ENCODE results near the gene MACROH2A2. TPM values are rescaled to one million over a fixed set of nuclear protein-coding genes. Genes with fewer than 3 reads are reported as not detected.

Gene MACROH2A2
- total RNA-seq, 1 donor from 2014 or later: 25.5 TPM

- H3K4me3 ChIP-seq (ENCODE audit: insufficient read depth, low read depth, low read length): no peak overlapping the region
- peaks cover 2% of the 10 kb centered on the region for H3K27me3 Mint-ChIP-seq (ENCODE audit: low read depth, unreplicated experiment)
- H3K27ac ChIP-seq (ENCODE audit: low read depth, low read length): no peak overlapping the region
- H3K4me3 Mint-ChIP-seq (ENCODE audit: unreplicated experiment): no peak overlapping the region
- H3K9me3 ChIP-seq (ENCODE audit: insufficient read depth, low read depth, low read length): no peaks in the 10 kb centered on the region
- H2AFZ ChIP-seq (ENCODE audit: low read depth, low read length): no peak overlapping the region
- H3K36me3 ChIP-seq (ENCODE audit: insufficient read depth, low read length): no peaks in the 10 kb centered on the region
- TF ChIP-seq EZH2 (IDR thresholded peaks at IDR 0.05; ENCODE audit: insufficient read depth, low read length): no peak
- peak; percentile 80 for TF ChIP-seq CTCF (IDR thresholded peaks at IDR 0.05; ENCODE audit: insufficient read depth, low read depth, low read length)
- H3K4me2 ChIP-seq (ENCODE audit: low read length): no peak overlapping the region
- H3K4me1 ChIP-seq (ENCODE audit: insufficient read depth, low read length): no peaks in the 10 kb centered on the region
- H3K79me2 ChIP-seq (ENCODE audit: insufficient read depth, low read length): no peaks in the 10 kb centered on the region
- H3K36me3 Mint-ChIP-seq (ENCODE audit: low read depth, unreplicated experiment): peaks cover 31% of the 10 kb centered on the region
- no peak overlapping the region for H3K9ac ChIP-seq (ENCODE audit: low read length)
- H3K27ac Mint-ChIP-seq (ENCODE audit: unreplicated experiment): no peak overlapping the region
- DNase-seq (ENCODE audit: low read depth) (no peak), FAIRE-seq (no peak)
- H3K4me1 Mint-ChIP-seq (ENCODE audit: low read depth, unreplicated experiment): peaks cover 5% of the 10 kb centered on the region
- no peaks in the 10 kb centered on the region for H3K27me3 ChIP-seq (ENCODE audit: insufficient read depth, low read length)
- H3K9me3 Mint-ChIP-seq (ENCODE audit: unreplicated experiment): peaks cover 2% of the 10 kb centered on the region
- peaks cover 12% of the 10 kb centered on the region for H4K20me1 ChIP-seq (ENCODE audit: insufficient read depth, low read length)
Measured at GRCh38 chr10:70115948-70116682, 63.5 kb downstream of the MACROH2A2 start.

DNA sequence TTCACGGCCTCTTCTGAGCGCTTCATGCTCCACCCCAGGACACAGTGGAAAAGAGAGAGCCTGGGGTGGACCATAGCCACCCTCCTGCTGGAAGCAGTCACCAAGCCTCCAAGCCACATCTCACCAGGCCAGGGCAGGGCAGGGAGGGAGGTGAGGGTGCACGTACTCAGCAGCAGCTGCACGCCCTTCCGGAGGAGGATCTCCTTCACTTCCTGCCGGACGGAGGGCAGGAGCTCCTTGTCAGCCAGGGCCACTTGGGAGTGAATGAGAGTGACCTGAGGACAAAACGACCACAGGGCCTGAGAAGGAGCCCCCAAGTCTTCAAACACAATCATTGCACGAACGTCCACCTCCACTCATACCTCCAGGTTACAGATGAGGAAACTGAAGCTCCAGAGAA, 65.0 kb downstream of the MACROH2A2 start:
- H3K4me2 ChIP-seq (ENCODE audit: low read length): no peak overlapping the region
- no peaks in the 10 kb centered on the region for H3K79me2 ChIP-seq (ENCODE audit: insufficient read depth, low read length)
- no peaks in the 10 kb centered on the region for H3K27me3 ChIP-seq (ENCODE audit: insufficient read depth, low read length)
- no peak overlapping the region for H3K9ac ChIP-seq (ENCODE audit: low read length)
- no peaks in the 10 kb centered on the region for H3K36me3 ChIP-seq (ENCODE audit: insufficient read depth, low read length)
- no peak overlapping the region for H2AFZ ChIP-seq (ENCODE audit: low read depth, low read length)
- Mint-ChIP-seq H3K36me3 (ENCODE audit: low read depth, unreplicated experiment) (peaks cover 34% of the 10 kb centered on the region), H3K4me1 (ENCODE audit: low read depth, unreplicated experiment) (peaks cover 4% of the 10 kb centered on the region), H3K9me3 (ENCODE audit: unreplicated experiment) (peaks cover 2% of the 10 kb centered on the region), H3K4me3 (ENCODE audit: unreplicated experiment) (no peak overlapping the region), H3K27me3 (ENCODE audit: low read depth, unreplicated experiment) (peaks cover 2% of the 10 kb centered on the region), H3K27ac (ENCODE audit: unreplicated experiment) (no peak overlapping the region)
- no peak overlapping the region for H3K4me3 ChIP-seq (ENCODE audit: insufficient read depth, low read depth, low read length)
- H3K4me1 ChIP-seq (ENCODE audit: insufficient read depth, low read length): no peaks in the 10 kb centered on the region
- no peaks in the 10 kb centered on the region for H3K9me3 ChIP-seq (ENCODE audit: insufficient read depth, low read depth, low read length)
- TF ChIP-seq CTCF (IDR thresholded peaks at IDR 0.05; ENCODE audit: insufficient read depth, low read depth, low read length): no peak
- no peak for TF ChIP-seq EZH2 (IDR thresholded peaks at IDR 0.05; ENCODE audit: insufficient read depth, low read length)
- H4K20me1 ChIP-seq (ENCODE audit: insufficient read depth, low read length): peaks cover 12% of the 10 kb centered on the region
- DNase-seq (ENCODE audit: low read depth) (no peak), FAIRE-seq (no peak)
- no peak overlapping the region for H3K27ac ChIP-seq (ENCODE audit: low read depth, low read length)

DNA sequence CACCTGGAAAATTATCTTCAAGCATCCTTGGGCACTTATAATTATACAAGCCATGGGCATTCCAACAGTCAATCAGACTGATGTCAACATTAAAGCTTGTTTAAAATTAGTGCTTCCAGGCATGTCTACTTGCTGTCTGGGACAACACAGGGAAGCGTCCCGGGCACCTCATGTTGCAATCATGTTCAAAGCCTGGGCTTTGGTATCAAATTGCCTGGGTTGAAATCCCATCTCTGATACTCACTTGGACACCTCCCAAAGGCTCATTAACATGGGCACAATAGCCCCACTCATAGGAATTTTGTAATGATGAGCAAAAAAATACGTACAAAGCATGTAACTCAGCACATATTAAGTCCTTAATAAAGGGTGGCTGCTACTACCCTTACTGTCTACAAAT, 65.5 kb downstream of the MACROH2A2 start:
- no peak overlapping the region for H3K4me3 Mint-ChIP-seq (ENCODE audit: unreplicated experiment)
- FAIRE-seq (no peak), DNase-seq (ENCODE audit: low read depth) (no peak)
- H3K4me1 Mint-ChIP-seq (ENCODE audit: low read depth, unreplicated experiment): no peaks in the 10 kb centered on the region
- Histone ChIP-seq H3K9me3 (ENCODE audit: insufficient read depth, low read depth, low read length) (no peaks in the 10 kb centered on the region), H3K4me3 (ENCODE audit: insufficient read depth, low read depth, low read length) (no peak overlapping the region), H3K4me2 (ENCODE audit: low read length) (no peak overlapping the region), H3K4me1 (ENCODE audit: insufficient read depth, low read length) (no peaks in the 10 kb centered on the region), H3K27me3 (ENCODE audit: insufficient read depth, low read length) (no peaks in the 10 kb centered on the region), H3K9ac (ENCODE audit: low read length) (no peak overlapping the region), H3K79me2 (ENCODE audit: insufficient read depth, low read length) (no peaks in the 10 kb centered on the region), H3K36me3 (ENCODE audit: insufficient read depth, low read length) (no peaks in the 10 kb centered on the region), H4K20me1 (ENCODE audit: insufficient read depth, low read length) (peaks cover 12% of the 10 kb centered on the region), H3K27ac (ENCODE audit: low read depth, low read length) (no peak overlapping the region), H2AFZ (ENCODE audit: low read depth, low read length) (no peak overlapping the region)
- peaks cover 2% of the 10 kb centered on the region for H3K9me3 Mint-ChIP-seq (ENCODE audit: unreplicated experiment)
- H3K27ac Mint-ChIP-seq (ENCODE audit: unreplicated experiment): no peak overlapping the region
- TF ChIP-seq CTCF (IDR thresholded peaks at IDR 0.05; ENCODE audit: insufficient read depth, low read depth, low read length) (no peak), EZH2 (IDR thresholded peaks at IDR 0.05; ENCODE audit: insufficient read depth, low read length) (no peak)
- H3K36me3 Mint-ChIP-seq (ENCODE audit: low read depth, unreplicated experiment): peaks cover 35% of the 10 kb centered on the region
- peaks cover 2% of the 10 kb centered on the region for H3K27me3 Mint-ChIP-seq (ENCODE audit: low read depth, unreplicated experiment)

Data from astrocyte (in vitro differentiated cells and primary cell).